Esophagus squamous epithelium (tissue), 5 donors: ENCODE data around the gene BDNF. TPM values are rescaled to one million over a fixed set of nuclear protein-coding genes. Genes with fewer than 3 reads are reported as not detected.

Experiments used
- DNase-seq: peaks from one replicate; lab custom pipeline; 2025; lab: John Stamatoyannopoulos, UW
- H3K27ac ChIP-seq, 4 donors: fragments of 200-600 bp; sonication (generic); one replicate each; pipeline ENCODE4 v1.5.1; 2016 to 2019; ENCODE audit warnings: mild to moderate bottlenecking in 1 of 4
- H3K27me3 ChIP-seq, 4 donors: fragments of 200-600 bp; sonication (generic); 1 replicate in 3 of 4; 2 replicates in 1 of 4; pipeline versions ENCODE4 v1.5.1 to v1.6.0; 2017 to 2021; ENCODE audit warnings: antibody characterized with exemption in 1 of 4
- H3K36me3 ChIP-seq, 3 donors: fragments of 200-600 bp; sonication (generic); one replicate each; pipeline ENCODE4 v1.5.1; 2016 to 2019
- H3K4me1 ChIP-seq, 3 donors: fragments of 200-600 bp; sonication (generic); one replicate each; pipeline ENCODE4 v1.5.1; 2017 to 2019
- H3K4me3 ChIP-seq, 4 donors: fragments of 200-600 bp; sonication (generic); 1 replicate in 3 of 4; 2 replicates in 1 of 4; pipeline ENCODE4 v1.5.1; 2016 to 2019; ENCODE audit warnings: mild to moderate bottlenecking in 2 of 4, moderate library complexity in 1 of 4
- H3K9me3 ChIP-seq, 3 donors: fragments of 200-600 bp; sonication (generic); one replicate each; pipeline ENCODE4 v1.5.1; 2016 to 2019
- CTCF ChIP-seq, 6 experiments: fragments of 450-650 bp in 4 of 6; fragments of 200-600 bp in 2 of 6; sonication (generic) in 2 of 6; IDR thresholded peaks; one replicate each; pipeline ENCODE4 v1.5.1; 2016 to 2019; ENCODE audit warnings: antibody characterized with exemption in 6 of 6, mild to moderate bottlenecking in 4 of 6, moderate library complexity in 4 of 6
- POLR2A ChIP-seq, 4 donors: fragments of 450-650 bp; IDR thresholded peaks; one replicate each; pipeline ENCODE4 v1.6.1; 2017; ENCODE audit warnings: antibody characterized with exemption in 4 of 4, mild to moderate bottlenecking in 4 of 4, moderate library complexity in 3 of 4
- WGBS, 2 donors: methylation state at CpG; one replicate each; pipeline ENCODE4 v1.1.5; 2018; 5-methylcytosine and 5-hydroxymethylcytosine counted together
- intact Hi-C: fragments of 100-400 bp; cut with DNase I; formaldehyde crosslinking; loops from one replicate; pipeline ENCODE4 v1.15.0; 2022
- total RNA-seq, 4 donors: library from RNA; depleted of rRNA; stranded (reverse); fragments of >200 nt; gene quantifications; one replicate each; pipeline ENCODE4 v1.1.0, GENCODE V29; 2016
- donor health status: DM: yes; HTN: yes; CAD: no.

BDNF gene
- total RNA-seq, 4 donors from 2014 or later: 0.15 to 1.1 (median 0.84) TPM

GRCh38 chr11:27701355-27702105 lies 1.3 kb upstream of the BDNF start:
- peak in 2 of 6 experiments; percentile 8 to 16 for TF ChIP-seq CTCF (IDR thresholded peaks at IDR 0.05)
- no peak for TF ChIP-seq POLR2A (IDR thresholded peaks at IDR 0.05)
- intact Hi-C loops: loop anchor here (10.0 kb wide), 1 partner anchor 1633 kb away; no protein-coding TSS in a partner anchor
- peaks cover 20 to 36% (median 21%) of the 10 kb centered on the region in 3 donors for H3K4me1 ChIP-seq
- no peak for DNase-seq
- H3K27me3 ChIP-seq: peaks cover 11 to 80% (median 14%) of the 10 kb centered on the region in 4 donors
- H3K27ac ChIP-seq: peak overlapping the region in 1 of 4 donors; percentile 36
- peak overlapping the region; percentile 37 to 73 (median 56) for H3K4me3 ChIP-seq
- 1% methylated on average over 30 of the region's 30 CpGs for WGBS, 2 donors
- no peaks in the 10 kb centered on the region for H3K9me3 ChIP-seq
- H3K36me3 ChIP-seq: no peaks in the 10 kb centered on the region

- peaks cover 11 to 93% (median 14%) of the 10 kb centered on the region in 4 donors for H3K27me3 ChIP-seq
- H3K36me3 ChIP-seq: no peaks in the 10 kb centered on the region
- TF ChIP-seq CTCF (IDR thresholded peaks at IDR 0.05) (no peak), POLR2A (IDR thresholded peaks at IDR 0.05) (no peak)
- no peak overlapping the region for H3K27ac ChIP-seq
- H3K4me3 ChIP-seq: peak overlapping the region; percentile 37 to 73 (median 56)
- H3K9me3 ChIP-seq: no peaks in the 10 kb centered on the region
- intact Hi-C loops: loop anchor here (10.0 kb wide), 1 partner anchor 1635 kb away; no protein-coding TSS in a partner anchor
- peaks cover 20 to 36% (median 21%) of the 10 kb centered on the region in 3 donors for H3K4me1 ChIP-seq
- WGBS, 2 donors: 0% methylated on average over 2 of the region's 28 CpGs
- DNase-seq: no peak
Observed at GRCh38 chr11:27699926-27700350, 317 bp downstream of the BDNF start.

DNA sequence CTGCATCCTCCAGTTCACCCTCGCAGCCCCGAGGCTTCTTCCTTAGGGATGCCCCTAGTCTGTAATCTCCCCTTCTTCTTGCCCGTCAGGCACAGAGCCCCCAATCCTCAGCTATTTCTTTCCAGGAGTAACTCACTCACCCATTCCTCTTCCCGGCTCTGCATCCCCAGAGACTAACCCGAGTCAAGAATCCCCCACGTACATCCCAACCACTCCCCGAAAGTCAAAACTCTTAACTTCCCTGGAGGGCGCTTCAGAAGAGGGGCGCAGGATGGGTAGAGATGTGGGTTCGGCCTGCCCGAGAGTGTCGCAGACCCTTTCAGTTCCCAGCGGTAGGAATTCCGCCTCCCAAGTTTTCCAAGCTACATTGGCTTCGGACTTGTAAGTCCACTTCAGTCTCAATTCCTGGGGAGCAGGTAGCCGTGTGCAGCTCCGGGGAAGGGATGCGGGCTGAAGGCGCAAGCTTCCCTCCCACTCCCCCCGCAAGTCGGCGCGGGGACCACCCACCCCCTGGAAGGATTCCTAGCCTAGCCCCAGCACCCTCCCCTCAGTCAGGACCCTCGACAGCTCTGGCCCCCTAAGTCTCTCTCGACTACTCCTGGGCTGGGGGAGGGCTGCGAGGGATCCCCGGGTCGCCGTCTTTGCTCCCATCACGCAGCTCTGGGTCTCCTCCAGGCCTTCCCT lies 871 bp downstream of the BDNF start:
- no peak for DNase-seq
- Histone ChIP-seq H3K36me3 (no peaks in the 10 kb centered on the region), H3K4me3 (peak overlapping the region; percentile 37 to 73 (median 56)), H3K4me1 (peaks cover 20 to 36% (median 21%) of the 10 kb centered on the region in 3 donors), H3K27me3 (peaks cover 11 to 88% (median 14%) of the 10 kb centered on the region in 4 donors), H3K27ac (no peak overlapping the region), H3K9me3 (no peaks in the 10 kb centered on the region)
- TF ChIP-seq POLR2A (IDR thresholded peaks at IDR 0.05) (no peak), CTCF (IDR thresholded peaks at IDR 0.05) (peak in 1 of 6 experiments; percentile 24)
- intact Hi-C loops: no loop called here
- 2 to 5% methylated on average over 13 to 21 of the region's 30 CpGs for WGBS, 2 donors

- Histone ChIP-seq H3K4me3 (peak overlapping the region in 3 of 4 donors; percentile 53 to 73 (median 60)), H3K9me3 (no peaks in the 10 kb centered on the region), H3K36me3 (no peaks in the 10 kb centered on the region), H3K4me1 (peaks cover 20 to 36% (median 21%) of the 10 kb centered on the region in 3 donors), H3K27ac (no peak overlapping the region), H3K27me3 (peaks cover 11 to 85% (median 14%) of the 10 kb centered on the region in 4 donors)
- WGBS, 2 donors: 0% methylated on average over 6 to 17 of the region's 18 CpGs
- TF ChIP-seq POLR2A (IDR thresholded peaks at IDR 0.05) (no peak), CTCF (IDR thresholded peaks at IDR 0.05) (peak; percentile 28 to 77 (median 40))
- DNase-seq: no peak
- intact Hi-C loops: no loop called here
Observed at GRCh38 chr11:27698872-27699241, 1.4 kb downstream of the BDNF start.
